Right renal cortex interstitium (tissue), 3 donors: ENCODE data around the gene SOCS2. TPM values are rescaled to one million over a fixed set of nuclear protein-coding genes. Genes with fewer than 3 reads are reported as not detected.

ENCODE experiments used
- DNase-seq, 3 donors: peaks; one replicate each; pipeline ENCODE4 v3.0.0-alpha.2; 2013; ENCODE audit warnings: low read depth in 3 of 3, low spot score in 2 of 3
- polyA plus RNA-seq, 3 donors: library from polyadenylated mRNA; unstranded; fragments of 120-200 nt; gene quantifications; one replicate each; pipeline ENCODE4 v1.2.1, GENCODE V29; 2013; ENCODE audit not compliant: insufficient read length in 3 of 3

Gene SOCS2
- polyA plus RNA-seq, 3 donors: 33.9 to 44.8 (median 38.5) TPM

GRCh38 chr12:93626160-93626559 lies 53.7 kb downstream of the SOCS2 start:
- no peak for DNase-seq

Other genes starting within 250 kb of the SOCS2 start
- gene NUDT4, start 194.8 kb upstream of the SOCS2 start, polyA plus RNA-seq: 100 to 1,000 TPM; 135 to 140 (median 136) TPM
- 100 to 1,000 TPM; 175 to 187 (median 176) TPM for gene UBE2N, start 130.7 kb upstream of the SOCS2 start, polyA plus RNA-seq
- 100 to 1,000 TPM in 1 of 3 donors, 10 to 100 TPM in 2; 83.7 to 102 (median 90.4) TPM for gene MRPL42, start 105.2 kb upstream of the SOCS2 start, polyA plus RNA-seq
- gene CRADD, start 104.7 kb downstream of the SOCS2 start, polyA plus RNA-seq: 10 to 100 TPM; 11.6 to 14.8 (median 13.1) TPM